ENCODE data around the gene PLEKHG3. TPM values are rescaled to one million over a fixed set of nuclear protein-coding genes. Genes with fewer than 3 reads are reported as not detected.

PLEKHG3 gene
- total RNA-seq, 2 donors from 2014 or later, result 57.8 to 69.7 TPM

GRCh38 chr14:64796369-64796768, 92.1 kb downstream of the PLEKHG3 start:
- intact Hi-C loops (cut with DNase I), result no loop called here
- TF ChIP-seq, protein P1, sequence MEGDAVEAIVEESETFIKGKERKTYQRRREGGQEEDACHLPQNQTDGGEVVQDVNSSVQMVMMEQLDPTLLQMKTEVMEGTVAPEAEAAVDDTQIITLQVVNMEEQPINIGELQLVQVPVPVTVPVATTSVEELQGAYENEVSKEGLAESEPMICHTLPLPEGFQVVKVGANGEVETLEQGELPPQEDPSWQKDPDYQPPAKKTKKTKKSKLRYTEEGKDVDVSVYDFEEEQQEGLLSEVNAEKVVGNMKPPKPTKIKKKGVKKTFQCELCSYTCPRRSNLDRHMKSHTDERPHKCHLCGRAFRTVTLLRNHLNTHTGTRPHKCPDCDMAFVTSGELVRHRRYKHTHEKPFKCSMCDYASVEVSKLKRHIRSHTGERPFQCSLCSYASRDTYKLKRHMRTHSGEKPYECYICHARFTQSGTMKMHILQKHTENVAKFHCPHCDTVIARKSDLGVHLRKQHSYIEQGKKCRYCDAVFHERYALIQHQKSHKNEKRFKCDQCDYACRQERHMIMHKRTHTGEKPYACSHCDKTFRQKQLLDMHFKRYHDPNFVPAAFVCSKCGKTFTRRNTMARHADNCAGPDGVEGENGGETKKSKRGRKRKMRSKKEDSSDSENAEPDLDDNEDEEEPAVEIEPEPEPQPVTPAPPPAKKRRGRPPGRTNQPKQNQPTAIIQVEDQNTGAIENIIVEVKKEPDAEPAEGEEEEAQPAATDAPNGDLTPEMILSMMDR (IDR thresholded peaks at IDR 0.05), result no peak
- TF ChIP-seq POLR2A (IDR thresholded peaks at IDR 0.05) (no peak), POLR2AphosphoS5 (IDR thresholded peaks at IDR 0.05) (no peak)
- no peak for DNase-seq (ENCODE audit: low spot score)
- Histone ChIP-seq H3K27ac (no peak overlapping the region), H3K4me1 (replicated peaks) (no peaks in the 10 kb centered on the region), H3K36me3 (no peaks in the 10 kb centered on the region), H3K27me3 (replicated peaks; ENCODE audit: insufficient read depth) (no peaks in the 10 kb centered on the region), H3K4me3 (no peak overlapping the region), H3K9me3 (no peaks in the 10 kb centered on the region)
- 96% methylated on average over 11 of the region's 11 CpGs for WGBS

DNA sequence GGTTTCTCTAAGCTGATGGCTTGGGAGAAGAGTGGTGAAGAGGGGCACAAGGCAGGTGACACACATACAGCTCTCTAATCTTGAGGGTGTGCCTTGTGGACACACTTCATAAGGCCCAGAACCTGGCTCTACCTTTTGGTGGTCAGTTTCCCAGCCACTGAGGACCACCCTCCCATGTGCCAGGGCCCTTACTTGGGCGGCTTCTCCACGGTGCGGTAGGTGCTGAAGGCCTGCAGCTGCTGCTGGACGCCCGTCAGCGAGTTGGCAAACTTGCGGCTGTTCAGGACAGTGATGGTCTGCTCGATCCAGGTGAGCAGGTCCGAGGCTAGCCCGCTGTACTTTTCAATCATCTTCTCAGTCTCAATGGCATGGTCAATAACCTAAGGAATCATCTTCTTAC, 95.3 kb downstream of the PLEKHG3 start:
- Histone ChIP-seq H3K9me3 (no peaks in the 10 kb centered on the region), H3K27me3 (replicated peaks; ENCODE audit: insufficient read depth) (no peaks in the 10 kb centered on the region), H3K4me1 (replicated peaks) (no peaks in the 10 kb centered on the region), H3K27ac (no peak overlapping the region), H3K36me3 (no peaks in the 10 kb centered on the region), H3K4me3 (no peak overlapping the region)
- TF ChIP-seq, protein P1 (IDR thresholded peaks at IDR 0.05), result no peak
- TF ChIP-seq POLR2A (IDR thresholded peaks at IDR 0.05) (no peak), POLR2AphosphoS5 (IDR thresholded peaks at IDR 0.05) (no peak)
- WGBS, result 98% methylated on average over 10 of the region's 10 CpGs
- intact Hi-C loops (cut with DNase I), result no loop called here
- no peak for DNase-seq (ENCODE audit: low spot score)

Small RNA genes within 50 kb of the gene (microRNA-seq; reads per million reads assigned to microRNA genes)
- not detected for gene MIR7855

Other genes with a start within 250 kb of the PLEKHG3 start
- gene AKAP5, start 238.9 kb upstream of the PLEKHG3 start, total RNA-seq, result under 1 TPM; 0.51 to 0.82 TPM
- gene ZBTB25, start 200.6 kb upstream of the PLEKHG3 start, total RNA-seq, result 10 to 100 TPM; 10.2 to 20.2 TPM
- gene ZBTB1, start 199.7 kb upstream of the PLEKHG3 start, total RNA-seq, result 10 to 100 TPM; 56.5 to 74.3 TPM
- 10 to 100 TPM; 35.9 to 59.9 TPM for gene HSPA2, start 163.7 kb upstream of the PLEKHG3 start, total RNA-seq
- 1 to 10 TPM; 2.0 to 8.6 TPM for gene PPP1R36, start 154.5 kb upstream of the PLEKHG3 start, total RNA-seq
- gene SPTB, start 175.5 kb downstream of the PLEKHG3 start, total RNA-seq, result 1 to 10 TPM; 2.7 to 3.7 TPM
- gene CHURC1, start 210.0 kb downstream of the PLEKHG3 start, total RNA-seq, result 10 to 100 TPM; 47.8 to 49.2 TPM
- gene GPX2, start 238.3 kb downstream of the PLEKHG3 start, total RNA-seq, result 10 to 100 TPM; 18.9 to 55.0 TPM